ENCODE data around the gene SFRP5. TPM values are rescaled to one million over a fixed set of nuclear protein-coding genes. Genes with fewer than 3 reads are reported as not detected.

The SFRP5 gene
- total RNA-seq, 3 donors from 2014 or later, result 0.29 to 1.8 (median 0.33) TPM

- no peak for TF ChIP-seq POLR2AphosphoS5 (IDR thresholded peaks at IDR 0.05)
- TF ChIP-seq CTCF (IDR thresholded peaks at IDR 0.05), result no peak
- TF ChIP-seq POLR2A (IDR thresholded peaks at IDR 0.05), result no peak
- Histone ChIP-seq H3K27me3 (no peaks in the 10 kb centered on the region), H3K9me3 (no peaks in the 10 kb centered on the region), H3K36me3 (no peaks in the 10 kb centered on the region), H3K4me3 (no peak overlapping the region), H3K27ac (no peak overlapping the region), H3K4me1 (no peaks in the 10 kb centered on the region)
- intact Hi-C loops (cut with DNase I; ENCODE audit: low total_unique reads), result no loop called here
- DNase-seq (ENCODE audit: low spot score in 2 of 2), result no peak
Observed at GRCh38 chr10:97755718-97756117, 16.1 kb downstream of the SFRP5 start.

- Histone ChIP-seq H3K36me3 (no peaks in the 10 kb centered on the region), H3K27me3 (no peaks in the 10 kb centered on the region)
- TF ChIP-seq POLR2AphosphoS5 (IDR thresholded peaks at IDR 0.05), result no peak
- no peak for TF ChIP-seq CTCF (IDR thresholded peaks at IDR 0.05)
- no peak for TF ChIP-seq POLR2A (IDR thresholded peaks at IDR 0.05)
Observed at GRCh38 chr10:97754726-97755125, 17.1 kb downstream of the SFRP5 start.

GRCh38 chr10:97752956-97753355 is 18.8 kb downstream of the SFRP5 start:
- Histone ChIP-seq H3K4me3 (no peak overlapping the region), H3K27me3 (no peaks in the 10 kb centered on the region), H3K9me3 (no peaks in the 10 kb centered on the region), H3K36me3 (no peaks in the 10 kb centered on the region), H3K4me1 (no peaks in the 10 kb centered on the region), H3K27ac (no peak overlapping the region)
- intact Hi-C loops (cut with DNase I; ENCODE audit: low total_unique reads), result no loop called here
- no peak for TF ChIP-seq POLR2AphosphoS5 (IDR thresholded peaks at IDR 0.05)
- no peak for TF ChIP-seq CTCF (IDR thresholded peaks at IDR 0.05)
- TF ChIP-seq POLR2A (IDR thresholded peaks at IDR 0.05), result no peak
- no peak for DNase-seq (ENCODE audit: low spot score in 2 of 2)

More at GRCh38 chr10:97754726-97755125, 17.1 kb downstream of the SFRP5 start:
- no peak for DNase-seq (ENCODE audit: low spot score in 2 of 2)
- no peaks in the 10 kb centered on the region for H3K4me1 ChIP-seq
- no peak overlapping the region for H3K27ac ChIP-seq
- intact Hi-C loops (cut with DNase I; ENCODE audit: low total_unique reads), result no loop called here
- no peak overlapping the region for H3K4me3 ChIP-seq
- no peaks in the 10 kb centered on the region for H3K9me3 ChIP-seq

- no peak for DNase-seq (ENCODE audit: low spot score in 2 of 2)
- intact Hi-C loops (cut with DNase I; ENCODE audit: low total_unique reads), result no loop called here
- no peak overlapping the region for H3K4me3 ChIP-seq
- no peak overlapping the region for H3K27ac ChIP-seq
- no peaks in the 10 kb centered on the region for H3K36me3 ChIP-seq
- no peaks in the 10 kb centered on the region for H3K9me3 ChIP-seq
- no peaks in the 10 kb centered on the region for H3K27me3 ChIP-seq
- no peaks in the 10 kb centered on the region for H3K4me1 ChIP-seq
- TF ChIP-seq POLR2A (IDR thresholded peaks at IDR 0.05) (no peak), CTCF (IDR thresholded peaks at IDR 0.05) (no peak), POLR2AphosphoS5 (IDR thresholded peaks at IDR 0.05) (no peak)
Observed at GRCh38 chr10:97748116-97748515, 23.7 kb downstream of the SFRP5 start.

GRCh38 chr10:97747573-97747972 is 24.2 kb downstream of the SFRP5 start:
- TF ChIP-seq CTCF (IDR thresholded peaks at IDR 0.05), result no peak
- TF ChIP-seq POLR2AphosphoS5 (IDR thresholded peaks at IDR 0.05), result no peak
- TF ChIP-seq POLR2A (IDR thresholded peaks at IDR 0.05), result no peak
- no peaks in the 10 kb centered on the region for H3K36me3 ChIP-seq
- no peaks in the 10 kb centered on the region for H3K4me1 ChIP-seq
- no peaks in the 10 kb centered on the region for H3K27me3 ChIP-seq
- H3K4me3 ChIP-seq, result no peak overlapping the region
- no peaks in the 10 kb centered on the region for H3K9me3 ChIP-seq
- H3K27ac ChIP-seq, result no peak overlapping the region
- intact Hi-C loops (cut with DNase I; ENCODE audit: low total_unique reads), result no loop called here
- no peak for DNase-seq (ENCODE audit: low spot score in 2 of 2)

Measured in breast epithelium (tissue), 4 donors.